ENCODE data around the gene PXDC1. TPM values are rescaled to one million over a fixed set of nuclear protein-coding genes. Genes with fewer than 3 reads are reported as not detected.

Gene PXDC1
- total and polyA plus RNA-seq, 8 donors: 1.2 to 90.1 (median 35.3) TPM

DNA sequence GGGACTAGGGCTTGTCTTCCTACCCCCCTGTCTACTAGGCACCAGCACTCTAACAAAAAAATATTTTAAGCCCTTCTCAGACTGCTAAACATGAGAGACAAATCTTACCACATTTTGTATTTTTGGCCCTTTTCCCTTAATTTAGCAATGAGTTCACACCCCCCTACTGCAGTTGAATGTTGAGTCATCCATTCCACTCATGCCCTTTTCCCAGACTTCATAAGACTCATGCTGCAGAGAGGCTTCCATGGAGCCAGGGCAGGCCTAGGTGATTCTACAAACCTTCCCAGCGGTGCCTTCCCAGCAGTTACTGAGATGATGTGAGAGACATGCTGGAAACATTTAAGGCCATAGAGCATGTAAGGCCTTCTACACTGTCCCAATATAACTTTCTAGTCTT is 53.9 kb downstream of the PXDC1 start:
- no peaks in the 10 kb centered on the region for H3K9me3 ChIP-seq
- intact Hi-C loops (cut with DNase I; ENCODE audit: low total_unique reads): no loop called here
- no peak for DNase-seq
- no peaks in the 10 kb centered on the region for H3K27me3 ChIP-seq
- no peak for TF ChIP-seq CTCF (IDR thresholded peaks at IDR 0.05)
- H3K36me3 ChIP-seq: no peaks in the 10 kb centered on the region
- 91 to 100% (median 97%) methylated on average over 1 of the region's 1 CpG for WGBS, 5 donors
- no peaks in the 10 kb centered on the region for H3K4me1 ChIP-seq
- H3K4me3 ChIP-seq: no peak overlapping the region
- H3K27ac ChIP-seq: no peak overlapping the region

- 79 to 86% (median 84%) methylated on average over 5 of the region's 5 CpGs for WGBS, 5 donors
- no peak overlapping the region for H3K27ac ChIP-seq
- H3K27me3 ChIP-seq: no peaks in the 10 kb centered on the region
- H3K4me1 ChIP-seq: no peaks in the 10 kb centered on the region
- no peaks in the 10 kb centered on the region for H3K36me3 ChIP-seq
- no peaks in the 10 kb centered on the region for H3K9me3 ChIP-seq
- H3K4me3 ChIP-seq: no peak overlapping the region
- TF ChIP-seq POLR2AphosphoS5 (IDR thresholded peaks at IDR 0.05): no peak
- TF ChIP-seq CTCF (IDR thresholded peaks at IDR 0.05): no peak
- no peak for TF ChIP-seq EP300 (IDR thresholded peaks at IDR 0.05)
- TF ChIP-seq POLR2A (IDR thresholded peaks at IDR 0.05): no peak
- DNase-seq: no peak
- intact Hi-C loops (cut with DNase I; ENCODE audit: low total_unique reads): no loop called here
Observed at GRCh38 chr6:3696525-3697088, 54.9 kb downstream of the PXDC1 start.

DNA sequence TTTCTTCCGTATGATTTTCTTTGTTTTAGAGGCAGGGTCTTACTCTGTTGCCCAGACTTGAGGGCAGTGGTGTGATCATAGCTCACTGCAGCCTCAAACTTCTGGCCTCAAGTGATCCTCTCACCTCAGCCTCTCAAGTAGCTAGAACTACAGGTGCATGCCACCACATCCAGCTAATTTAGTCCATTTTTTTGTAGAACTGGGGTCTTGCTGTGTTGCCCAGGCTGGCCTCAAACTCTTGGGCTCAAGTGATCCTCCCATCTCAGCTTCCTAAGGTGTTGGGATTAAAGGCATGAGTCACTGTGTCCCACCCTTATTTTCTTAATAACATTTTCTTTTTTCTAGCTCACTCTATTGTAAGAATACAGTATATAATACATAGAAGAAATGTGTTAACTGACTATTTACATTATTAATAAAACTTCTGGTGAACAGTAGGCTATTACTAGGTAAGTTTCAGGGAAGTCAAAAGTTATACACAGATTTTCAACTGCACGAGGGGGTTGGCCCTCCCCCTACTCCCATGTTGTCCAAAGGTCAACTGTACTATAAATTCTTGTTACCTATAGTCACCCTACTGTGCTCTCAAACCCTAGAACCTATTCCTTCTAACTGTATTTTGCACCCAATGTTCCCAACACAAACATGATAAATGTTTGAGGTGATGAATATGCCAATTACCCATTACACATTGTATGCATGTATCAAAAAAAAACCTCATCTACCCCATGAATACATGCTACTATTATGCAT is 56.3 kb downstream of the PXDC1 start:
- Histone ChIP-seq H3K27ac (no peak overlapping the region), H3K36me3 (no peaks in the 10 kb centered on the region), H3K9me3 (no peaks in the 10 kb centered on the region), H3K27me3 (no peaks in the 10 kb centered on the region), H3K4me3 (no peak overlapping the region), H3K4me1 (no peaks in the 10 kb centered on the region)
- no peak for TF ChIP-seq POLR2AphosphoS5 (IDR thresholded peaks at IDR 0.05)
- TF ChIP-seq EP300 (IDR thresholded peaks at IDR 0.05): no peak
- TF ChIP-seq POLR2A (IDR thresholded peaks at IDR 0.05): no peak
- WGBS, 5 donors: 63 to 80% (median 70%) methylated on average over 2 of the region's 2 CpGs
- DNase-seq: no peak
- intact Hi-C loops (cut with DNase I; ENCODE audit: low total_unique reads): no loop called here

DNA sequence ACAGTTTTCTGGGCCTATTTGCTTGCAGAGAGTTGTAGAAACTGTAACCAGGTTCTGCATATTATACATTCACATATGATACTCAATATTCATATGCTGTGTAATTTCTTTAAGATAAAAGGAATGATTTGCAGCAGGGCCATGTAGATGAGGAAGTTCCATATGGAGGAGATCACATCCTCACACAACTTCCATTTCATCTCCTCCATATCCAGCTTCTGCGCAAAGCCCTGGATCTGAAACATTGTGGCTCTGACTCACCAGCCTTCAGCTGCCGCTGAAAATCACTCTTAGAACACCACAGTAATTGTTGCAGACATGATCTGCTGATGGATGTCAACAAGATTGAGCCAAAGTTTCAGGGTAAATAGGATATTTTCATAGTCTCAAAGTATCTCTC is 57.7 kb downstream of the PXDC1 start:
- Histone ChIP-seq H3K27me3 (no peaks in the 10 kb centered on the region), H3K36me3 (no peaks in the 10 kb centered on the region), H3K9me3 (no peaks in the 10 kb centered on the region), H3K4me3 (no peak overlapping the region), H3K27ac (no peak overlapping the region), H3K4me1 (no peaks in the 10 kb centered on the region)
- intact Hi-C loops (cut with DNase I; ENCODE audit: low total_unique reads): no loop called here
- WGBS, 5 donors: 94 to 97% (median 96%) methylated on average over 2 of the region's 2 CpGs
- TF ChIP-seq POLR2A (IDR thresholded peaks at IDR 0.05): no peak
- no peak for TF ChIP-seq POLR2AphosphoS5 (IDR thresholded peaks at IDR 0.05)
- no peak for TF ChIP-seq CTCF (IDR thresholded peaks at IDR 0.05)
- no peak for TF ChIP-seq EP300 (IDR thresholded peaks at IDR 0.05)
- no peak for DNase-seq

- no peak overlapping the region for H3K4me3 ChIP-seq
- no peaks in the 10 kb centered on the region for H3K36me3 ChIP-seq
- no peaks in the 10 kb centered on the region for H3K27me3 ChIP-seq
- no peak overlapping the region for H3K27ac ChIP-seq
- intact Hi-C loops (cut with DNase I; ENCODE audit: low total_unique reads): no loop called here
- H3K9me3 ChIP-seq: no peaks in the 10 kb centered on the region
- DNase-seq: no peak
- no peak for TF ChIP-seq CTCF (IDR thresholded peaks at IDR 0.05)
- no peak for TF ChIP-seq POLR2A (IDR thresholded peaks at IDR 0.05)
- no peak for TF ChIP-seq POLR2AphosphoS5 (IDR thresholded peaks at IDR 0.05)
- TF ChIP-seq EP300 (IDR thresholded peaks at IDR 0.05): no peak
- 78 to 91% (median 85%) methylated on average over 2 of the region's 2 CpGs for WGBS, 5 donors
- no peaks in the 10 kb centered on the region for H3K4me1 ChIP-seq
Observed at GRCh38 chr6:3690506-3690905, 61.0 kb downstream of the PXDC1 start.

All from stomach (tissue), 9 donors.